Measurements from ENCODE around the gene NUP133.

- TF ChIP-seq POLR2A (IDR thresholded peaks at IDR 0.05) = no peak
- no peak for TF ChIP-seq CTCF (IDR thresholded peaks at IDR 0.05)
- no peak for TF ChIP-seq POLR2AphosphoS5 (IDR thresholded peaks at IDR 0.05)
Measured at GRCh38 chr1:229487181-229487580, 21.0 kb downstream of the NUP133 start.
